LoVo (cell line): ENCODE results near the gene OGT.
"Not testable (repeated sequence)": the region's sequence is repeated elsewhere in the genome, so short reads cannot be mapped to it uniquely, and the experiment has no call there.

ENCODE experiments used
- DNase-seq: peaks from one replicate; pipeline ENCODE4 v3.0.0-alpha.2; 2016; ENCODE audit warnings: low spot score

Gene OGT

DNA sequence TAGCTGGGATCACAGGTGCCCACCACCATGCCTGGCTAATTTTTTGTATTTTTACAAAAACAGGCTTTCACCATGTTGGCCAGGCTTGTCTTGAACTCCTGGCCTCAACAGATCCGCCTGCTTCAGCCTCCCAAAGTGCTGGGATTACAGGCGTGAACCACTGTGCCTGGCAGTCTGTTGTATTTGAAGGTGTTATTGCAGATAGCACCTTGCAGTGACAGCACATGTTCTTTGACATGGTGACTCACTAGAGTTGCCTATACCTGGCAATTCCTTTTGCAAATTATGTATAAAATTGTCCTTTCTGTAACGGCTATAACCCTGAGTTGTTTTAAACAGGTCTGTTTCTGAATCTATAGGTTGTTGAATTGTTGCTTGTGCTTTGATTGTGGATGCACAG lies 7.9 kb downstream of the OGT start:
- DNase-seq, result no peak

DNA sequence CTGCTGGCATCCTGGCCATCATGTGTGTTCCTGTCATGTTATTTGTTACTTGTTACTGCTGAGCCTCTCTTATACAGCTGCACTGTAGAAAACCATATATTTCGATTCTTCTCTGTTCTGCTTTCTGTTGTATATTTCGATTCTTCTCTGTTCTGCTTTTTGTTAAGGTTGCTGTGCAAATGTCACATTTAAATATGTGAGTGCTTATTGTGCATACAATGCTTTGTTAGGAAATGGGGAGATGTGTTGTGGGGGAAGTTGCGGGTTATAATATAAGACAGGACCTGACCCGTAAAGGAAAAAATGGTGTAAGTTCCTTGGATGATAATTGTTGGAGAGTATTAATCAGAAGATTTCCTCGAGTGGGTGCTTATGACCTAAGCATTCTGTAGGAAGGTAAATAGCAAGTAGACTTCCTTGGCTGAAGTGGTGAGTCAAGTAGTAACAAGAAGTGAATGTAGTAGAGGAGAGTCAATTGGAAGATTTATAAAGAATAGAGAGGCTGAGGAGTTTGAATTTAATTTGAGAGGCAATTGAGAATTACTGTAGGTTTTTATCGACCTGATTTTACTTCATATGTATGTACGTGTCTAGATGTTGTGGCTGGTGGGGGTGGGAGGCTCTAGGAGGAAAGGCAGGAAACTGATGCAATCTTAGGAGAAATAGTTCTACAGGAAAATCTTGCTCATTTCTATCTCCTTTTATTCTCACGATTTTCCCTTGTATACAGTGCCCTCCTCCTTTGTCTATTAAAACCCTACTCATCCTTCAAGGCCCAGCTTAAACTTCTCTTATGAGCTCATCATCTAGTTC lies 8.5 kb downstream of the OGT start:
- DNase-seq, result no peak

DNA sequence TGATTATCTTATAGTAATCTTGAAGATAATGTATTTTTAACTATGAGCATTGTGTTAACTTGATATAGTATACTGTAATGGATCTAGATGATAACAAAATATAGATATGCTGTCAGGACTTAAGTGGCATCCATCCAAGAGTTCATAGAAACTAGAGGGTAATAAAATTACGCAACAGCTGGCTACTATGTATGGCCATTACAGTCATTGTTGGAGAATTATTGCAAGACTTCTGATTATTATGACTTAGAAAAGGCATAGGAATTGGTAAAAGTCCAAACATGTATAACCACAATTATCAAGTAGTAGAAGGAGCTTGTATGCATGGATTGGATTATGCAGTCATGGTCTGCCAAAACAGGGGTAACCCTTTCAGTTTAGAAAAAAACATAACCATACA lies 9.5 kb downstream of the OGT start:
- DNase-seq, result peak; percentile 48

DNA sequence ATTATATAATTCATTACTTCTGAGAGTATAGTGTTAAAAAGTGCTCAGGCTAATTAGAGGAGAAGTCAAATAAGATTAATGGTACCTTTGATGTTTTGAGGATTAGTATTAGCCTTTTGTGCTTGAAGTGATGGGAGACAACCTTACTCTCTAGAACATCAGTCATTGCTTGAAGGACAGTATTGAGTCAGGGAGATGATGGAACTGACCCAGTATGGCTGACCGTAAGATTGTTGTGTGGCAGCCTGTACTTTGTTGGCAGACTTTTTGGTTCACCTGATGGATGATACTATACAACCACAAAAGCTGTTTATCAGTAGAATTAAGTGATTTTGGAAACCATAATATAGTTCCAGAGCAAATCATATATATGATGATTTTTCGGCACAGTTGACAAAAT lies 9.9 kb downstream of the OGT start:
- DNase-seq, result no peak

DNA sequence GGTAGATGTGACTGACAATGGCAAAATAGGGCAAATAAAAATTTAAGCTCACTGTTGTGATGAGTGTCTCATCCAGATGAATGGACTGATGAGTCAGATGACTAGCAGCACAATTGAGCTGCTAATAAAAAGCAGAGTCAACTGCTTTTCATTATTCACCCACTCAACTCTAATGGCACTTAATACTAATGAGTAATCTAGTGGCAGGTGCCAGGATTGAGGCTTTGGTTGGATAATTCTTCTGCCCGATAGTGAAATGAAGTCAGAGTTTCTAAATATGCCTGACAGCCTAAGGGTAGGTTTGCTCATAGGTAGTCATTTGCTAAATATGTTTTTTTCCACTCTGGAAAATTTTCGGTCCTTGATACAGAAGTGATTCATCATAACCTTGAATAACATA lies 10.4 kb downstream of the OGT start:
- DNase-seq, result no peak

DNA sequence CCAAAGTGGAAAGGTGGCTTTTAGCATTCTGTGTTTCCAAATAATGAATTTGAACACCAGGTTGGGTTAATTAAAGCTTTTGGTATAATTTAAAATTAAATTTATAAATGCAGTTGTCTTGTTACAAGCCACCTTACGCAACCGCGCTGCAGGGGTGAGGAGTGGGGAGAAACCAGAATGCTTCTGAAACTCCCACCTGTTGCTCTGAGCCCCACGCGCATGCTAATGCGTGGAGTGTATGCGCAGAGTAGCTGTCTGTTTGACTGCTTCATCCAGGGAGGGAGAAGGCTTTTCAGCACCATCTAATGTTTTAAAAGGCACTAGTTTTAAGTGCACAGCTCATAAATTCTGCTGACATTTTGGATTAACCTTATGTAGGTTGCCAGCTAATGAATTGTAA lies 12.5 kb downstream of the OGT start:
- no peak for DNase-seq

DNA sequence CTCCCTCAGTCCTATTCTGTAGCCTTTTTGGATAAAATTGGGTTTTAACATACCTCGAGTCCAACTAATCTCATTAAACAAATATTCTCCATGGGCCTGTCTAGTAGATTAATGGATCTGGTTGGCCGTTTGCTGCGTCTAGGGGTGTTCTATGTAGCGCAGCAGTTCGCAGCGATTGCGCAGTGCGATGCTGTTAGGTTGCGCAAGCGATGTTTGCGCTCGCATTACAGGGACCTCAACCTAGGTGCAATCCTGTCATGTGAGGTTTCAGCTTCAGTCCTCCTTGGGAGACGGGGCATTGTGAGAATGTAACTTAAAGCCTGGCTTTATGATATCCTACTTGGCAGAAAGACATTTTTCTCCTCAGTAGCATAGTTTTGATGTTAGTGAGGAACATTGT lies 14.0 kb downstream of the OGT start:
- no peak for DNase-seq

DNA sequence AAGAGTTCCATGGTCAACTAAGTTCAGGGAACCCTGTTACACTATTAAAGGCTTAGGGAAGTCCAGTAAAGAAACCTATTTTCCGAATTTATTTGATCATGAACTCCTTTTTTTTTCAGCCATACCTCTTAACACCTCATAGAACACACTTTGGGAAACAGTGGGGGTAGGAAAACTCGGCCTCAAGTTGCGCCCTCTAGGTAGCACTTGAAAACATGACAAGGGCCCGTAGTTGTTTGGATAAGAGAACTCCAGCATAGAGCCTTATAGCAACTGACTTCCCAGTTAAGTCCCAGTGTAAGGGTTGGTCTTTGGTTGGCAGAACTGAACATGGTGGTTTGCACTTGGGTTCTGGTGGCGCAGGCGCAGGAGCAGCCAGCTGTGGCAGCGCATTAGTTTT lies 14.4 kb downstream of the OGT start:
- DNase-seq, result no peak

DNA sequence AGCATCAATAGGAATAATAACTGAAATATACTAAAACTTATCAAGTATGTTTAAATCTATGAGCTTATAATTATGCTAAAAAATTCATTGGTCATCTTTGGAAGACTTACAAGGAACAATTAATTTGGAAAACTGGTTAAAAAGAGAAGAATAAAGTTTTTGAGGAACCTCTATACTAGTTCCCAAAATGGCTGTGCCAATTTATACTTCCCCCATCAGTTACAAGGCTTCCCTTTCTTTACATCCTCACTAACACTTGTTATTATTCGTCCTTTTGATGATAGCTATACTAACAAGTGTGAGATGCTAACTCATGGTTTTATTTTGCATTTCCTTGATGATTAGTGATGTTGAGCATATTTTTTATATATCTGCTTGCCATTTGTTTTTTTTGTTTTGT lies 17.1 kb downstream of the OGT start:
- no peak for DNase-seq

DNA sequence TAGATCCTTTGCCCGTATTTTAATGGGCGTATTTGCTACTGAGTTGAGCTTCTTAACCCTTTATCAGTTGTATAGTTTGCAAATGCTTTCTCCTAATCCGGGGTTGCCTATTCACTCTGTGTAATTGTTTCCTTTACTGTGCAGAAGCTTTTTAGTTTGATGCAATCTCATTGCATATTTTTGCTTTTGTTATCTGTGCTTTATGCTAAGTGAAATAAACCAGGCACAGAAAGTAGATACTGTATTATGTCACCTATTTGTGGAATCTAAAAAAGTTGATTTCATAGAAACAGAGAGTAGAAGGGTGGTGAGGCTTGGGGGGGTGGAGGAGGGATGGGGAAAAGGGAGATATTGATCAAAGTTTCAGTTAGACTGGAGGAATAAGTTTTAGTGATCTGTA lies 17.7 kb downstream of the OGT start:
- DNase-seq, result no peak

DNA sequence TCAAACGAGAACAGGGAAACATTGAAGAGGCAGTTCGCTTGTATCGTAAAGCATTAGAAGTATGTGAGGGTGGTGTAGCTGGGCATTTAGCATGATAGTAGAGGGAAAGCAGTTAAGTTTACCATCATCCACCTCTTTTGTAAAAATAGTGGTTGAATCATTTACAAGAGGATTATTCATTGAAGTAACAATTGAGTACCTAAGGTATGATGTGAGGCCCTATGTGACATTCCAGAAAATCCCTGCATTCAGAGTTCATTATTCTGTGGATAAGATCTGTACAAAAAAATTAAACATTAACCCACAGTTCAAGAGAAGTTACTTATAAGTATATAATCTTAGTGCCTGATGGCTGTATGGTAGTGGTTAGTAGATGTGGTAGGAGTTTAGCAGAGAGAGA lies 23.1 kb downstream of the OGT start:
- DNase-seq, result no peak

DNA sequence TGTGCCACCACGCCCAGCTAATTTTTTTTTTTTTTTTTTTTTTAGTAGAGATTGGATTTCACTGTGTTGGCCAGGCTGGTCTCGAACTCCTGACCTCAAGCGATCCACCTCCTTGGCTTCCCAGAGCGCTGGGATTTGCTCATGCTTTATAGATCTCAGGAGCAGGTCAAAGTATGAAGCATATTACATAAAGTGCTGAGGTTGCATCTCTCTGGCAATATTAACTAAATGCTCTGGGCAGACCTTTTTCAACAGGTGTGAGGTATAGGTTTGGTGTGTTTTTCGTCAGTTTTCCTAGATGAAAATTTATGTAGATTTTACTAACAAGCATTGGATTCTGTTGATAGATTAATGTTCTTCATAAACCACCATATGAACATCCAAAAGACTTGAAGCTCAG lies 26.0 kb downstream of the OGT start:
- DNase-seq, result no peak

DNA sequence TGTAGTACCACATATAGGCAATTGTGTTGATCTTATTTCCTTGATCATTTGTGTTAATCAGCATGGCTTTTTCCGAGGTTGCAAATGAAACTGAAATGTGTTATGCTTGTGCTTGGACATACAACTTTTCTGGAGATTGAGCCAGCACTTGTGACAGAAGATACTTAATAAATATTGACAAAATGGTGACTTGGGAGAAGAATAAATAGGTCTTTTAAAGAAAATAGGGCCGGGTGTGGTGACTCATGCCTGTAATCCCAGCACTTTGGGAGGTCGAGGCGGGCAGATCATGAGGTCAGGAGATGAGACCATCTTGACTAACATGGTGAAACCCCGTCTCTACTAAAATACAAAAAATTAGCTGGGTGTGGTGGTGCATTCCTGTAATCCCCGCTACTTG lies 26.9 kb downstream of the OGT start:
- DNase-seq, result not testable (repeated sequence)

DNA sequence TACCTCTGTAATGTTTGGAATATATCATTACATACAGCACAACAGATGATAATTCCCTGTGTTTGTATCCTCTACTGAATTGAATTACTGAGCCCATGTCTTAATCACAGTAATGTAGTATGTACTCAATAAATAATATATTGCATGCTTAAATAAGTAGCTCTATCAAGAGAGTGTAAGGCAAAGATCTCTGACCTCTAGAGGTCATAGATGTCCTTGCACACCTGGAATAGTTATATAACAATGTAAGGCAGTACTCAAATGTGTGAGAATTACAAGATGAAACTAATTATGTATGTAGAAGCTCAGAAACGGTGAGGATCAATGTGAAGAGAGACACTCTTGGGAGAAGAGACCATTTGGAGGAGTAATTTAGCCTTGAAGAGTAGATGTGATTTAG lies 31.0 kb downstream of the OGT start:
- DNase-seq, result no peak

DNA sequence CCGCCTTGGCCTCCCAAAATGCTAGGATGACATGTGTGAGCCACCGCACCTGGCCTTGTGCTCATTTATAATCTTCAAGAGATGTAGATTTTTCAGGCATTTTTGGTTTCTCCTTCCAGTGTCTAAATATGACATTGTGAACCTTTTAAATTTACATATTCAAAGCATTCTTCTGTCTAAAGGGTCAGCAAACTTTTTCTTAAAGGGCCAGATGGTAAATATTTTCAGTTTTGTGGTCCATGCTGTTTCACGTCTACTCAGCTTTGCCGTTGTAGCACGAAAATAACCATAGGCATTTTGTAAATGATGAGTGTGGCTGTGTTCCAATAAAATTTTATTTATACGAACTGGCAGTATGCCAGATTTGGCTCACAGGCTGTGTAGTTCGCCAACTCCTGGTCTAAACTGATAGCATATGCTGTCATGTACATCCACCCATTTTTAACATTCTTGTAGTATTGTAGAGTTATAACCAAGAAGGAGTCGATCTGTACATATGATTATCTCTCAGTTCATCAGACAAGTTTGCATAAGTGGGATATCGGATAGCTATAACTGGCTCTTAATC lies 32.7 kb downstream of the OGT start:
- no peak for DNase-seq

DNA sequence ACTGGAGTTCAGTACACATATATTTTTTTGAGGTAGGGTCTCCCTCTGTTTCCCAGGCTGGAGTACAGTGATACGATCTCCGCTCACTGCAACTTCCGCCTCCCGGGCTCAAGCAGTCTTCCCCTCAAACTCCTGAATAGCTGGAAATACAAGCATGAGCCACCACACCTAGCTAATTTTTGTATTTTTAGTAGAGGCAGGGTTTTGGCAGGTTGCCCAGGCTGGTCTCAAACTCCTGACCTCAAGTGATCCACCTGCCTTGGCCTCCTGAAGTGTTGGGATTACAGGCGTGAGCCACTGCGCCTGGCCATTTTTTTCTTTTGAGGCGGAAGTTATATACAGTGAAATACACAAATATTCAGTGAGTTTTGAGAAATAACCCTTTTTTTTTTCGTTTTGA lies 38.5 kb downstream of the OGT start:
- not testable (repeated sequence) for DNase-seq

DNA sequence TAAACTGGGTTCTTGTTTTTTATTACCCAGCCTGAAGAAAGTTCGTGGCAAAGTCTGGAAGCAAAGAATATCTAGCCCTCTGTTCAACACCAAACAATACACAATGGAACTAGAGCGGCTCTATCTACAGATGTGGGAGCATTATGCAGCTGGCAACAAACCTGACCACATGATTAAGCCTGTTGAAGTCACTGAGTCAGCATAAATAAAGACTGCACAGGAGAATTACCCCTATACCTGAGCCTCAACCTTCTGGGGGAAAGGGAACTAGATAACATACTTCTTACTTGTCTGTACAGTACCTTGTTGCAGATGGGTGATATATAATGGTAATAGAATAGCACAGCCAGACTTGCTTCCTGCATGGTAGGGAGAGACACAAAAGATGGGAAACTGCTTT lies 40.7 kb downstream of the OGT start:
- no peak for DNase-seq

DNA sequence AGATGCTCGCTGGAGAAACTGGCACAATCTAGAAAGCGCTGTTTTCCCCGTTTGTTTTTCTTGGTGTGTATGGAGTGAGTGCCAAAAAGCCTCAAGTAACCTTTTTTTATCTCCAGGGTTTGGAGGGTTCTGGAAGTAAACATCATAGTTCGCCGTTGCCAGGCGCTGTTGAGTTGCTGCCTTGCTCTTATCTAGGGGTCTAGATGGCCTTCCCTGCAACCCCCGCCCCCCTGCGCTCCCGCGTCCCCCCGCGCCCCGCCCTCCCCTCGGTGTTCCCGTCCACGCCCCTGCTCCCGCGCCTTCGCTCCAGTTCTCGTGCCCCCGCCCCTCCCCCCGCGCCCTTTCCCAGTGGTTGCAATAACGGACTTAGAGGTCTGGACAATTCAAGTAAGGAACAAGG lies 44.8 kb downstream of the OGT start:
- no peak for DNase-seq

DNA sequence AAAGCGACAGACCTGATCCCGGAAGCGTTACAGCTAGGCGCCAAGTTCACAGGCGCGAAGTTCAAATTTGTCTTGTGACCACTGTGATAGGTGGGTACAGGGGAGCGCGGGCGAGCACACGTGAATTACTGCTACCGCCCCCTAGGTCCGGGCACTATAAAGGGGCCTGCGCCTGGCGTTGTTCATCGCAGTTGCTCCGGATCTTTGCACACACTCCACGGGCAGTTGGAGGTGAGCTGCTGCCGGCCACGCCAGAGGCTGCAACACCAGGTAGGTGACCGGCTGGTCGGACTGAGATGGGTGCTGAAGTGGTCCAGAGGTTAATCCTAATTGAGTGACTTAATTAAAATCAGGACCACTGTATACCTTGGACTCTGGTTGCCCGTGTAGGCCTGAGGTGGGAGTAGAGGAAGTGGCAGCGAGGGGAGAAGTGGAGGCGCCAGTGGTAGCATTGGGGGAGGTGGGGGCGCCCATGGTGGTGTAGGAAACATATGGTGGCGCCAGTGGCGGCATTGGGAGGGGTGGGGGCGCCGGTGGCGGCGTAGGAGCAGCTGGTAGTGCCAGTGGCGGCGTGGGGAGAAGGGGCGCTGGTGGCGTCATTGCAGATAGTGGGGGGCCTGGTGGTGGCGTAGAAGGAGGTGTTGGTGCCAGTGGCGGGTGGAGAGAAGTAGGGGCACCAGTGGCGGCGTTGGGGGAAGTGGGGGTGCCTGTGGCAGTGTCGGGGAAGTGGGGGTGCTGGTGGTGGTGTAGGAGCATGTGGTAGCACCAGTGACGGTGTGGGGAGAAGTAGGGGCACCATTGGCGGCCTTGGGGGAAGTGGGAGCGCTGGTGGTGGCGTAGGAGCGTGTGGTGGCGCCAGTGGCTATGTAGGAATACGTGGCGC lies 45.6 kb downstream of the OGT start, which contains the start of gene GCNA:
Gene GCNA, plus strand, starts transcription at position 185 of the 883 bp plus-strand sequence. CDS start 2,385 bp downstream, outside the sequence.
- no peak for DNase-seq

DNA sequence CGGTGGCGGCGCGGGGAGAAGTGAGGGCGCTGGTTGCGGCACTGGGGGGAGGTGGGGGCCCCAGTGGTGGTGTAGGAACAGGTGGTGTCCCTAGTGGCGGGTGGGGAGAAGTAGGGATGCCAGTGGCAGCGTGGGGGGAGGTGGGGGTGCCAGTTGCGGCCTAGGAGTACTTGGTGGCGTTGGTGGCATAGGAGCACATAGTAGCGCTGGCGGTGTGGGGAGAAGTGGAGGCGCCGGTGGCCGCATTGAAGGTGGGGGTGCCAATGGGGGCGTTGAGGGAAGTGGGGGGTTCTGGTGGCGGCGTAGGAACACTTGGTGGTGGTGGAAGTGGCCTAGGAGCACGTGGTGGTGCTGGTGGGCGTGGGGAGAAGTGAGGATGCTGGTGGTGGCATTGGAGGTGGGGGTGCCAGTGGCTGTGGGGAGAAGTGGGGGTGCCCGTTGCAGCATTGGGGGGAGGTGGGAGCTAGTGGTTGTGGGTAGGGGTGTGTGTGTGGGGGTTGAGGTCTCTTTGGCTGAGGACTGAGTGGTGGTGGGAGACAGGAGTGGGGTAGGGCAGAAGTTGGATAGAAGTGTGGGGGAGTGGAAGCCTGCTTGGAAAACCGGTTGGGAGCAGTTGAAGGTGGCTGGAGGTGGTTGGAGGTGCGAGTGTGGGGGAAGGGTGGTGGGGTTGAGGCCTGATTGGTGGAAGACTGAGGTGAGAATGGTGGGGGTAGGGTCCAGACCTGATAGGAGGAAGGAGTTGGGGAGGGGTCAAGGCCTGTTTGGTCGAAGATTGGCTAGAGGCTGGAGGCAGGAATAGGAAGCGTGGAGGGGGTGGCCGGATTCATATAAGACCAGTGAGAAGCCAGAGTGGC lies 46.5 kb downstream of the OGT start:
- DNase-seq, result no peak

DNA sequence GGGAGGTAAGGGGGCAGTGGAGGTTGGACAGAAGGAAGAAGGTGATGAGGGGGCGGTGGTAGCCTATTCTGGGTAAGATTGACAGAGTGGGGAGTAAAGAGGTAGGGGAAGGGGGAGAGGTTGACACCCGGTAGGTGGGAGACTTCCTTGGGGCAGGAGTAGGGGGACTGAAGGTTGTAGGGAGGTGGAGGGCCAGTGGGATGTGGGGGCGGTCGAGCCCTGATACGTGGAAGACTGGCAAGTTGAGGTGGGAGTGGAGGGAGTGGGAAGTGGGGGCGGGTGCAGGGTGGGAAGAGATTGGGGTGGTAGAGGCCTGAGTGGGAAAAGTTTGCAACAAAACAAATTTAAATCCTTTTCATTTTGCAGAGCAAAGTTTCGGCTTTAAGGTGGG lies 47.1 kb downstream of the OGT start:
- DNase-seq, result no peak

DNA sequence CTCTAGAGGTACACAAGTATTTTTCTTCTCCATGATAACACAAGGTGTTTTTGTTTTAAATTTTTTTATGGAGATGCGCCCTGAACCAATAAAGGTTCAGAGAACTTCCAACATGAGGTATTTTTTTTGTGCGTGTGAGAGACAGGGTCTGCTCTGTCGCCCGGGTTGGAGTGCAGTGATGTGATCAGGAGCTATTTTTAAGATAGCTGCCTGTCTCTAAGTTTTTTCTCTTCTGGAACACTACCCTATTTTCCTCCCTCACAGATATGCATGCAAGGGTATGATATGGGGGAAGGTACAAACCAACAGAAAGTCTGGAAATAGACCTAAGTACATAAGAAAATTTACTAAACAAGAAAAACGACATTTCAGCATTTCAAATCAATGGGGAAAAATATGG lies 48.3 kb downstream of the OGT start:
- no peak for DNase-seq
